Activated naive CD8-positive, alpha-beta T cell treated with anti-CD3 and anti-CD28 coated beads, Interleukin-2, amount 50 U/mL, for 24 hours (primary cell): ENCODE measurements around the gene XAGE1B.
"Not testable (repeated sequence)": the region's sequence is repeated elsewhere in the genome, so short reads cannot be mapped to it uniquely, and the experiment has no call there.

ENCODE experiments used
- ATAC-seq: fragments of 150-1000 bp; cut with Tn5 transposase; one replicate; pipeline ENCODE4 v1.10.0; 2021
- DNase-seq: peaks from one replicate; pipeline ENCODE4 v3.0.0; 2021
- H3K27ac Mint-ChIP-seq: one replicate; pipeline ENCODE4 v1.8.0; 2021; ENCODE audit warnings: mild to moderate bottlenecking, mixed read lengths
- H3K27me3 Mint-ChIP-seq: one replicate; pipeline ENCODE4 v1.8.0; 2021; ENCODE audit warnings: mixed read lengths
- H3K36me3 Mint-ChIP-seq: one replicate; pipeline ENCODE4 v1.8.0; 2021; ENCODE audit warnings: low read depth, mixed read lengths
- H3K4me1 Mint-ChIP-seq: one replicate; pipeline ENCODE4 v1.8.0; 2021; ENCODE audit warnings: mixed read lengths
- H3K4me3 Mint-ChIP-seq: one replicate; pipeline ENCODE4 v1.8.0; 2021; ENCODE audit warnings: mild to moderate bottlenecking, moderate library complexity, mixed read lengths
- H3K9me3 Mint-ChIP-seq: one replicate; pipeline ENCODE4 v1.8.0; 2021; ENCODE audit warnings: mixed read lengths

XAGE1B gene

DNA sequence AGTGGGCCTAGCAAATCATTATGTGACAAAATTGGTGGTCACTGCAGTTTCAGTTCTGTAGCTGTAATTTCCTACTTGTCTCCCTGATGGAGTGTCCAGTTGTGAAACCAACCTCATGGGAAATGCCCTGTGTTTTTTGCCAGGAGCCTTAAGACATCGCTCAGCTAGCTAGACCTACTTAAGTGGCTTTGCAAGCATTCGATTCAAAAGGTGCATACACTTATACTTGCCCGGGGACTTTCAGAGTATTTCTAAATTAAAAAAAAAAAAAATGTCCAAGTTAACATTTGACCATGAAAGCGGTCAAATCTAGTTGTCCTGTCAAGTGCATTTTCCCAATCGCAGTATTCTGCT is 20.5 kb downstream of the XAGE1B start:
- DNase-seq, ATAC-seq, H3K9me3 Mint-ChIP-seq, H3K4me3 Mint-ChIP-seq, H3K27me3 Mint-ChIP-seq, H3K27ac Mint-ChIP-seq, H3K4me1 Mint-ChIP-seq, H3K36me3 Mint-ChIP-seq: not testable (repeated sequence)

GRCh38 chrX:52495545-52496418 is 21.1 kb downstream of the XAGE1B start, which contains the start of gene XAGE1A:
TSS of gene XAGE1A (plus strand) at chrX:52495808. CDS start at chrX:52497362, 1,554 bp downstream.
- ATAC-seq, H3K4me3 Mint-ChIP-seq, H3K27ac Mint-ChIP-seq, DNase-seq, H3K27me3 Mint-ChIP-seq, H3K4me1 Mint-ChIP-seq, H3K9me3 Mint-ChIP-seq, H3K36me3 Mint-ChIP-seq: not testable (repeated sequence)

DNA sequence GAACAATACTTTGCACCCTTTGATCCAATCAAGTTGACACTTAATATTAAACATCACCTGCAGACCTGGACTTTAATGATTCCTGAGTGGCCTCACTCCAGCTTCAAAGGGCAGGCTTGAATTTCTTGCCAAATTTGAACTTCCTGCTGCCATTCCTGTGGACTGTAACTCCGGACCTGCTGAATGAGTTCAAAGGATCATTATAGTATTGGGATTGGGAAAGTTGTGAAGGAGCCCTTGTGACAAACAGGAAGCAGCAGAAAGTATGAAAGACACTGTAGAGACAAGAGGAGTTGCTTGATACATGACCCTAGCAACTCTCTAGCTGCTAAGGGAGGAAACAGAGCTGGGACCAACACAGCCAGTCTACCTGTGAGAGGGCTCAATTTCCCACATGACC is 45.6 kb downstream of the XAGE1B start:
- not testable (repeated sequence) for H3K4me1 Mint-ChIP-seq, DNase-seq, H3K9me3 Mint-ChIP-seq, H3K4me3 Mint-ChIP-seq, H3K36me3 Mint-ChIP-seq, H3K27ac Mint-ChIP-seq, H3K27me3 Mint-ChIP-seq, ATAC-seq
